Osteoblast (primary cell): ENCODE data around the gene PRSS36. TPM values are rescaled to one million over a fixed set of nuclear protein-coding genes. Genes with fewer than 3 reads are reported as not detected.

Experiments used
- DNase-seq: peaks from one replicate; pipeline ENCODE4 v3.0.0; 2011; ENCODE audit warnings: low spot score, mixed read lengths; ENCODE audit not compliant: insufficient read length; ENCODE audit errors: missing footprints
- H2AFZ ChIP-seq: 2 replicates; pipeline ENCODE4 v1.6.0; 2011; ENCODE audit warnings: mild to moderate bottlenecking, low read length
- H3K27ac ChIP-seq: 2 replicates; pipeline ENCODE4 v1.5.1; 2011; ENCODE audit warnings: mild to moderate bottlenecking, low read depth, low read length, moderate library complexity
- H3K27me3 ChIP-seq: 2 replicates; pipeline ENCODE4 v1.6.0; 2012; ENCODE audit warnings: mild to moderate bottlenecking, control low read depth, inconsistent platforms, low read length, moderate library complexity; ENCODE audit not compliant: insufficient read depth
- H3K36me3 ChIP-seq: 2 replicates; pipeline ENCODE4 v1.5.1; 2011; ENCODE audit warnings: mild to moderate bottlenecking, low read length, control low read depth, moderate library complexity; ENCODE audit not compliant: insufficient read depth
- H3K4me1 ChIP-seq: 2 replicates; pipeline ENCODE4 v1.5.1; 2011; ENCODE audit warnings: mild to moderate bottlenecking, low read length, control low read depth, moderate library complexity; ENCODE audit not compliant: insufficient read depth
- H3K4me2 ChIP-seq: 2 replicates; pipeline ENCODE4 v1.6.0; 2011; ENCODE audit warnings: mild to moderate bottlenecking, low read length; ENCODE audit not compliant: insufficient read depth
- H3K4me3 ChIP-seq: fragments of 200-600 bp; sonication (generic); 3 replicates; pipeline ENCODE4 v1.5.1; 2012; ENCODE audit warnings: mild to moderate bottlenecking, low read length, inconsistent platforms; ENCODE audit not compliant: insufficient read depth
- H3K79me2 ChIP-seq: 2 replicates; pipeline ENCODE4 v1.6.0; 2012; ENCODE audit warnings: mild to moderate bottlenecking, low read length, control low read depth, inconsistent platforms; ENCODE audit not compliant: insufficient read depth
- H3K9me3 ChIP-seq: 2 replicates; pipeline ENCODE4 v1.5.1; 2011; ENCODE audit warnings: low read depth, low read length, control low read depth
- H4K20me1 ChIP-seq: 2 replicates; pipeline ENCODE4 v1.6.0; 2012; ENCODE audit warnings: mild to moderate bottlenecking, low read length, control low read depth; ENCODE audit not compliant: insufficient read depth
- CTCF ChIP-seq: IDR thresholded peaks from 2 replicates; pipeline ENCODE4 v1.5.1; 2011; ENCODE audit warnings: mild to moderate bottlenecking, low read depth, low read length, moderate library complexity; ENCODE audit errors: extremely low read depth
- total RNA-seq: library from RNA; depleted of rRNA; stranded (reverse); fragments of >200 nt; gene quantifications from 2 replicates; pipeline ENCODE4 v1.2.3, GENCODE V29; 2012

Gene PRSS36
- total RNA-seq, 1 donor = not detected

- Histone ChIP-seq H3K27me3 (no peaks in the 10 kb centered on the region), H3K27ac (no peak overlapping the region), H3K36me3 (peaks cover 8% of the 10 kb centered on the region), H2AFZ (no peak overlapping the region), H3K4me3 (no peak overlapping the region), H3K79me2 (no peaks in the 10 kb centered on the region), H3K4me2 (no peak overlapping the region), H3K4me1 (no peaks in the 10 kb centered on the region), H3K9me3 (no peaks in the 10 kb centered on the region), H4K20me1 (no peaks in the 10 kb centered on the region)
- TF ChIP-seq CTCF = no peak
- peak; percentile 73 for DNase-seq
Measured at GRCh38 chr16:31128711-31129567, 20.9 kb downstream of the PRSS36 start.

- Histone ChIP-seq H3K36me3 (peaks cover 13% of the 10 kb centered on the region), H3K4me2 (no peak overlapping the region), H3K9me3 (no peaks in the 10 kb centered on the region), H3K27ac (no peak overlapping the region), H3K27me3 (no peaks in the 10 kb centered on the region), H3K79me2 (no peaks in the 10 kb centered on the region), H4K20me1 (no peaks in the 10 kb centered on the region), H3K4me3 (no peak overlapping the region), H3K4me1 (no peaks in the 10 kb centered on the region), H2AFZ (no peak overlapping the region)
- peak; percentile 50 for DNase-seq
- TF ChIP-seq CTCF = no peak
Measured at GRCh38 chr16:31127182-31127581, 22.7 kb downstream of the PRSS36 start.

GRCh38 chr16:31125844-31126243 lies 24.0 kb downstream of the PRSS36 start:
- Histone ChIP-seq H3K79me2 (no peaks in the 10 kb centered on the region), H3K9me3 (no peaks in the 10 kb centered on the region), H3K36me3 (peaks cover 26% of the 10 kb centered on the region), H3K4me3 (no peak overlapping the region), H2AFZ (no peak overlapping the region), H3K27ac (no peak overlapping the region), H3K4me2 (no peak overlapping the region), H3K4me1 (no peaks in the 10 kb centered on the region), H4K20me1 (no peaks in the 10 kb centered on the region), H3K27me3 (no peaks in the 10 kb centered on the region)
- no peak for TF ChIP-seq CTCF
- DNase-seq = no peak

GRCh38 chr16:31120129-31120528 lies 29.7 kb downstream of the PRSS36 start:
- H3K4me2 ChIP-seq = no peak overlapping the region
- TF ChIP-seq CTCF = no peak
- H3K79me2 ChIP-seq = peaks cover 24% of the 10 kb centered on the region
- peaks cover 11% of the 10 kb centered on the region for H3K4me1 ChIP-seq
- DNase-seq = no peak
- H3K9me3 ChIP-seq = no peaks in the 10 kb centered on the region
- peaks cover 33% of the 10 kb centered on the region for H3K36me3 ChIP-seq
- no peak overlapping the region for H3K27ac ChIP-seq
- no peak overlapping the region for H3K4me3 ChIP-seq
- H2AFZ ChIP-seq = no peak overlapping the region
- H3K27me3 ChIP-seq = no peaks in the 10 kb centered on the region
- peaks cover 6% of the 10 kb centered on the region for H4K20me1 ChIP-seq
